Natural killer cell (primary cell): Measurements from ENCODE around the gene TGM1. TPM values are rescaled to one million over a fixed set of nuclear protein-coding genes. Genes with fewer than 3 reads are reported as not detected.
A peak's percentile ranks its signal among the peaks of the same experiment; 100 is the strongest.
"Not testable (repeated sequence)": the region's sequence is repeated elsewhere in the genome, so short reads cannot be mapped to it uniquely, and the experiment has no call there.

Experiments used
- ATAC-seq, 3 donors: fragments of 150-1000 bp in 2 of 3; fragments of 200-7000 bp in 1 of 3; cut with Tn5 transposase; 1 replicate in 1 of 3; 2 replicates in 2 of 3; pipeline ENCODE4 v1.10.0; 2021; ENCODE audit warnings: mild to moderate bottlenecking in 2 of 3, moderate library complexity in 2 of 3
- DNase-seq, 2 donors: peaks; one replicate each; pipeline versions ENCODE4 v3.0.0 to v3.0.0-alpha.2; 2013 to 2021; ENCODE audit warnings: mixed read lengths in 1 of 2
- H3K27ac ChIP-seq: one replicate; pipeline ENCODE4 v1.5.1; 2013; ENCODE audit warnings: mild to moderate bottlenecking, low read length
- H3K27me3 ChIP-seq: one replicate; pipeline ENCODE4 v1.6.1; 2013; ENCODE audit warnings: low read length; ENCODE audit not compliant: control insufficient read depth, insufficient read depth
- H3K36me3 ChIP-seq: one replicate; pipeline ENCODE4 v1.6.1; 2013; ENCODE audit warnings: low read length; ENCODE audit not compliant: control insufficient read depth, insufficient read depth
- H3K4me1 ChIP-seq: one replicate; pipeline ENCODE4 v1.6.1; 2013; ENCODE audit warnings: low read length; ENCODE audit not compliant: control insufficient read depth, insufficient read depth
- H3K4me3 ChIP-seq: one replicate; pipeline ENCODE4 v1.5.1; 2013; ENCODE audit warnings: low read length
- H3K9me3 ChIP-seq: one replicate; pipeline ENCODE4 v1.6.1; 2013; ENCODE audit warnings: low read length; ENCODE audit not compliant: control insufficient read depth, insufficient read depth
- H3K27ac Mint-ChIP-seq, 2 donors: one replicate each; pipeline ENCODE4 v1.8.0; 2022; ENCODE audit warnings: mild to moderate bottlenecking in 2 of 2, mixed read lengths in 2 of 2, moderate library complexity in 1 of 2
- H3K27me3 Mint-ChIP-seq, 2 donors: one replicate each; pipeline ENCODE4 v1.8.0; 2022; ENCODE audit warnings: low read depth in 2 of 2, mixed read lengths in 2 of 2
- H3K36me3 Mint-ChIP-seq: one replicate; pipeline ENCODE4 v1.8.0; 2022; ENCODE audit warnings: mixed read lengths
- H3K4me1 Mint-ChIP-seq, 2 donors: one replicate each; pipeline ENCODE4 v1.8.0; 2022; ENCODE audit warnings: mixed read lengths in 2 of 2
- H3K4me3 Mint-ChIP-seq: one replicate; pipeline ENCODE4 v1.8.0; 2022; ENCODE audit warnings: mild to moderate bottlenecking, moderate library complexity, mixed read lengths
- H3K9me3 Mint-ChIP-seq, 2 donors: one replicate each; pipeline ENCODE4 v1.8.0; 2022; ENCODE audit warnings: mixed read lengths in 2 of 2
- CTCF ChIP-seq: fragments of 200-600 bp; IDR thresholded peaks from one replicate; pipeline ENCODE4 v1.8.0; 2022; ENCODE audit warnings: antibody characterized with exemption
- WGBS: methylation state at CpG from one replicate; pipeline ENCODE4 v1.1.7; 2013; ENCODE audit warnings: missing lambda C conversion rate; ENCODE audit not compliant: insufficient coverage; 5-methylcytosine and 5-hydroxymethylcytosine counted together
- intact Hi-C: fragments of 100-400 bp; cut with micrococcal nuclease; formaldehyde crosslinking; loops from one replicate; pipeline ENCODE4 v1.14.2; 2022
- total RNA-seq, 4 donors: library from RNA; stranded (reverse); fragments of 120-200 nt in 1 of 4; gene quantifications; one replicate each; pipeline versions ENCODE4 v1.2.3 to v1.2.4, GENCODE V29; 2013 to 2022

TGM1 gene
- total RNA-seq, 3 donors from 2014 or later (not counting 1 experiment from before 2014, with no cell fraction given): 1.7 to 4.9 (median 4.7) TPM

GRCh38 chr14:24219521-24219920, 43.5 kb downstream of the TGM1 start:
- Mint-ChIP-seq H3K9me3 (no peaks in the 10 kb centered on the region), H3K27me3 (no peaks in the 10 kb centered on the region), H3K27ac (no peak overlapping the region), H3K36me3 (no peaks in the 10 kb centered on the region), H3K4me1 (peaks cover 19 to 21% of the 10 kb centered on the region in 2 donors), H3K4me3 (no peak overlapping the region)
- H3K27ac ChIP-seq: no peak overlapping the region
- WGBS: 100% methylated on average over 1 of the region's 3 CpGs
- H3K4me1 ChIP-seq: peaks cover 16% of the 10 kb centered on the region
- DNase-seq (no peak), ATAC-seq (no peak)
- no peaks in the 10 kb centered on the region for H3K27me3 ChIP-seq
- H3K36me3 ChIP-seq: peaks cover 4% of the 10 kb centered on the region
- H3K9me3 ChIP-seq: no peaks in the 10 kb centered on the region
- intact Hi-C loops: loop anchor here (5.0 kb wide), 1 partner anchor 93 kb away; the partner anchor contains the start of genes LTB4R and LTB4R2
- no peak for TF ChIP-seq CTCF
- no peak overlapping the region for H3K4me3 ChIP-seq

GRCh38 chr14:24219080-24219479, 43.9 kb downstream of the TGM1 start:
- H3K9me3 Mint-ChIP-seq: no peaks in the 10 kb centered on the region
- H3K27ac Mint-ChIP-seq: no peak overlapping the region
- DNase-seq: no peak
- H3K27me3 Mint-ChIP-seq: no peaks in the 10 kb centered on the region
- ATAC-seq: no peak
- H3K4me1 Mint-ChIP-seq: peaks cover 24 to 25% of the 10 kb centered on the region in 2 donors
- H3K36me3 ChIP-seq: peaks cover 4% of the 10 kb centered on the region
- H3K27me3 ChIP-seq: no peaks in the 10 kb centered on the region
- intact Hi-C loops: loop anchor here (5.0 kb wide), 1 partner anchor 93 kb away; the partner anchor contains the start of genes LTB4R and LTB4R2
- peaks cover 17% of the 10 kb centered on the region for H3K4me1 ChIP-seq
- H3K9me3 ChIP-seq: no peaks in the 10 kb centered on the region
- no peak for TF ChIP-seq CTCF
- H3K27ac ChIP-seq: no peak overlapping the region
- 100% methylated on average over 1 of the region's 4 CpGs for WGBS
- H3K4me3 Mint-ChIP-seq: no peak overlapping the region
- H3K36me3 Mint-ChIP-seq: no peaks in the 10 kb centered on the region
- no peak overlapping the region for H3K4me3 ChIP-seq

GRCh38 chr14:24216876-24217275, 46.1 kb downstream of the TGM1 start:
- H3K9me3 Mint-ChIP-seq, H3K36me3 Mint-ChIP-seq, H3K4me3 ChIP-seq, H3K27me3 Mint-ChIP-seq, ATAC-seq, H3K9me3 ChIP-seq, H3K4me3 Mint-ChIP-seq, H3K36me3 ChIP-seq, H3K27ac ChIP-seq, DNase-seq, H3K27me3 ChIP-seq: not testable (repeated sequence)
- no CpG with 5 or more reads among the region's 1 CpG for WGBS
- H3K4me1 ChIP-seq: peaks cover 30% of the 10 kb centered on the region
- intact Hi-C loops: loop anchor here (1.0 to 5.0 kb wide), 6 partner anchors 15 to 214 kb away; partner anchors contain the start of genes GMPR2, LTB4R, LTB4R2 and NEDD8
- H3K27ac Mint-ChIP-seq: peak overlapping the region; percentile 98 to 99
- peaks cover 39 to 44% of the 10 kb centered on the region in 2 donors for H3K4me1 Mint-ChIP-seq

GRCh38 chr14:24216345-24216699, 46.7 kb downstream of the TGM1 start:
- Mint-ChIP-seq H3K4me1 (peaks cover 45 to 49% of the 10 kb centered on the region in 2 donors), H3K27ac (peak overlapping the region; percentile 98 to 99), H3K9me3 (no peaks in the 10 kb centered on the region), H3K36me3 (peaks cover 6% of the 10 kb centered on the region), H3K27me3 (no peaks in the 10 kb centered on the region), H3K4me3 (peak overlapping the region; percentile 90)
- DNase-seq (no peak), ATAC-seq (no peak)
- H3K27me3 ChIP-seq: no peaks in the 10 kb centered on the region
- peak overlapping the region; percentile 19 for H3K27ac ChIP-seq
- peaks cover 5% of the 10 kb centered on the region for H3K36me3 ChIP-seq
- WGBS: 88% methylated on average over 2 of the region's 2 CpGs
- TF ChIP-seq CTCF: no peak
- intact Hi-C loops: loop anchor here (1.0 to 5.0 kb wide), 6 partner anchors 16 to 214 kb away; partner anchors contain the start of genes GMPR2, LTB4R, LTB4R2 and NEDD8
- no peaks in the 10 kb centered on the region for H3K9me3 ChIP-seq
- no peak overlapping the region for H3K4me3 ChIP-seq
- H3K4me1 ChIP-seq: peaks cover 30% of the 10 kb centered on the region
